Cortex of kidney (tissue), 1 donor: Measurements from ENCODE around the gene CTNND2.

Experiments
- DNase-seq: peaks from one replicate; lab custom pipeline; 2025; lab: John Stamatoyannopoulos, UW

Gene CTNND2, protein sequence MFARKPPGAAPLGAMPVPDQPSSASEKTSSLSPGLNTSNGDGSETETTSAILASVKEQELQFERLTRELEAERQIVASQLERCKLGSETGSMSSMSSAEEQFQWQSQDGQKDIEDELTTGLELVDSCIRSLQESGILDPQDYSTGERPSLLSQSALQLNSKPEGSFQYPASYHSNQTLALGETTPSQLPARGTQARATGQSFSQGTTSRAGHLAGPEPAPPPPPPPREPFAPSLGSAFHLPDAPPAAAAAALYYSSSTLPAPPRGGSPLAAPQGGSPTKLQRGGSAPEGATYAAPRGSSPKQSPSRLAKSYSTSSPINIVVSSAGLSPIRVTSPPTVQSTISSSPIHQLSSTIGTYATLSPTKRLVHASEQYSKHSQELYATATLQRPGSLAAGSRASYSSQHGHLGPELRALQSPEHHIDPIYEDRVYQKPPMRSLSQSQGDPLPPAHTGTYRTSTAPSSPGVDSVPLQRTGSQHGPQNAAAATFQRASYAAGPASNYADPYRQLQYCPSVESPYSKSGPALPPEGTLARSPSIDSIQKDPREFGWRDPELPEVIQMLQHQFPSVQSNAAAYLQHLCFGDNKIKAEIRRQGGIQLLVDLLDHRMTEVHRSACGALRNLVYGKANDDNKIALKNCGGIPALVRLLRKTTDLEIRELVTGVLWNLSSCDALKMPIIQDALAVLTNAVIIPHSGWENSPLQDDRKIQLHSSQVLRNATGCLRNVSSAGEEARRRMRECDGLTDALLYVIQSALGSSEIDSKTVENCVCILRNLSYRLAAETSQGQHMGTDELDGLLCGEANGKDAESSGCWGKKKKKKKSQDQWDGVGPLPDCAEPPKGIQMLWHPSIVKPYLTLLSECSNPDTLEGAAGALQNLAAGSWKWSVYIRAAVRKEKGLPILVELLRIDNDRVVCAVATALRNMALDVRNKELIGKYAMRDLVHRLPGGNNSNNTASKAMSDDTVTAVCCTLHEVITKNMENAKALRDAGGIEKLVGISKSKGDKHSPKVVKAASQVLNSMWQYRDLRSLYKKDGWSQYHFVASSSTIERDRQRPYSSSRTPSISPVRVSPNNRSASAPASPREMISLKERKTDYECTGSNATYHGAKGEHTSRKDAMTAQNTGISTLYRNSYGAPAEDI (N-terminal part only)

DNA sequence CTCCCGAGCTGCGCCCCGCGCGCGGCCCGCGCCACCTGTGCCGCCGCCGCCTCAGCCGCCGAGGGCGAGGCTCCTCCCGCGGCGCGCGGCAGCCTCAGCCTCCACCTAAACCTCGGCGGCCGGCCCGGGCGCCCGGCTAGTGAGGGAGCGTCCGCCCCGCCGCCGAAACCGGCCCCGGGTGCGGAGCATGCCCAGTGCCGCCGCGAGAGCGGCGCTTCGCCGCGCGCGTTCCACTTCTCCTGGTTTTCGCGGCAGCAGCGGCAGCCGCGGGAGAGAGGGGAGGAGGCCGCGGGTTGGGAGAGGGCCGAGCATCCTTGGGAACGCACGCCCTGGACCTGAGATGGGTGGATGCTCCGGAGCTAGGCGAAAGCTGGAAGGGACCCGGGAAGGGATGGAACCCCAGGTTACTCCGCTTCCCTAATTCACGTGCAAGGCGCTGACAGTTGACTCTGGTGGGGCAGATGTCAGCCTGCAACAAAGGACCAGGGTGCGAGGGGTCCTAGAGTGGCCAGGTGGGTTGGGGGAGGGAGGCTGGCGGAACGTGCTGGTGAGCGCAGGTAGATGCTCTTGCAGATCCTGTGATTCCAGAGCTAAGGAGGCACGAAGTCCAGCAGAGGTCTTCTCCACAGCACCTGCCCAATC lies at the start of gene CTNND2:
Gene CTNND2 (minus strand): TSS at position 182 of the 642 bp plus-strand sequence. CDS start 593 bp downstream, outside the sequence.
- DNase-seq: no peak

DNA sequence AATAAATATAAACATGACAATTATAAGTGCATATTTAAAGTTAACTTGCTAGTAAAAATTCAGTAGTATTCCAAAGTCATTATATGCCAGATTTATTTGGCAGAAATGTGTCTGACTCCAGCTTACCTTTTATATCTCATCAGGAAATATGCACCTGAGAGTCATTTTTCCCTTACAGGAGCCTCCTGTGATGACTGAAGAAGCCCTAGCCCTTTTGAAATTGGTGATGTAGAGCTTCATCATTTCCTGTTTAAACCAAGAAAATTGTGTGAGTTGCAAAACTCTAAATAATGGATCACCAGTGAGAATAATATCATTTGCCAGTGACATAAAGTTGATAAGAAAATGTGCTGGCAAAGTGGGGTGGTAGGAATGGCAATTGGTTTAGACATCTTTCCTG lies 42.1 kb upstream of the CTNND2 start:
- no peak for DNase-seq

DNA sequence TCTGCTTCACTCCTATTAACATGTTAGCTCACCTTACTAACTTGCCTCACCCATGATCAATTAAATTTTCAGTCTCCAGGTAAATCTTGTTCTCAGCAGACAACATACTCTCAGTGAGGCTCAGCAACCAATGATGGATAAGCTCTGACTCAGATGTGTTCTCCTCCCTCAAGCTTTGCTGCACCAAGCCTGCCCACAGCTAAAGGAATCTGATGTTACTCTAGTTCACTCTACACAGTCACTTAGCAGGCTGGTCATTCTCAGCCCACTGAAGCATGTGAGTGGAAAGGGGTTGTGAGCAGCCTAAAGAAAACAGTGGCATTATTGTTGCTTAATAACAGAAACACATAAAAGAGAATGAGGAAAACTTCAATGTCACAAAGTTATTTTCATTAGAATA lies 37.3 kb upstream of the CTNND2 start:
- no peak for DNase-seq

DNA sequence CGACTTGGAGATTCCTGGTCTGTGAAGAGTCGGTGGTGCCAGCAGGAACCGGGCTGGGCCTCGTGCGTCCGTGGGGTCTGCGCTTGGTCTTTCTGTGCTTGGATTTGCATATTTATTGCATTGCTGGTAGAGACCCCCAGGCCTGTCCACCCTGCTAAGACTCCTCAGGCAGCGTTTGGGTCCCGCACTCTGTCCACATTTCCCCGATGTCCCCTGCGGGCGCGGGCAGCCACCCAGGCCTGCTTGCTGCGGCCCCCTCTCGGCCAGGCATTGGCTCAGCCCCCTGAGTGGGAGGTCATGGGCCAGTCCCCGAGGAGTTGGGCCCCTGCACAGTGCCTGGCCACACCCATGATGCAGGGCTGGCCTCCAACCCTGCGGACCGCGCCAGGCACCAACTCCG lies 27.4 kb upstream of the CTNND2 start:
- no peak for DNase-seq

DNA sequence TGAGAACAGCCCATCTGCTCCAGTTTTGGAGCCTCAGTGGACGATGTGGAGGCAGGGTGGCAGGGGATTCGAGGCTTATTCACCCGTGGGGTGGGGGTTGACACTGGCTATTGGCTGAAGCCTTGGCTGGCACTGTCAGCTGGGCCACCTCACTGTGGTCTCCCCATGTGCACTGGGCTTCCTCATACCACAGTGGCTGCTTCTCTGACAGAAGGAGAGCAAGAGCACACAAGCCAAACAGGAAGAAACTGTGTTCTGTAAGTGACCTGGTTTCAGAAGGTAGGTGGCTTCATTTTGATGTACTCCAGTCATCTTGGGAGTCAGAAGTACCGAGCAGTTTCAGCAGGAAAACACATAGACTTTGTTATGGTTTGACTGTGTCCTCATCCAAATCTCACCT lies 24.7 kb upstream of the CTNND2 start:
- no peak for DNase-seq

DNA sequence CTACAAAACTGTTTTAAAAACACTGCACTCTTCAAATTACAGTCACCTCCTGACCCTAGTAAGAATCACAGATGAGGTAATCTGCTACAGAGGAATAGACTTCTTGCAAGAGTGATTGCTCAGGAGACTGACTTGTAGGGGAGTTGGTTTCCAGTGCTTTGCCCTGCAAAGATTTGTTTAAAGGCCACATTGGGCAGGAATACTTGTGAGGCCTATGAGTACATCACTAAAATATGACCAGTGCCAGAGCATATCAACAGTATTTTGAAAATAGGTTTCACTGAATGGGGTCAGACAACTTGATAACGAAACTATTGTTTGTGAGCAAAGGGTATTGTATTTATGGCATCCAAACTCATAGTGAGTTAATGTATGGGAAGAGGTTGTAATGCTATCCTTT lies 21.5 kb upstream of the CTNND2 start:
- DNase-seq: no peak

DNA sequence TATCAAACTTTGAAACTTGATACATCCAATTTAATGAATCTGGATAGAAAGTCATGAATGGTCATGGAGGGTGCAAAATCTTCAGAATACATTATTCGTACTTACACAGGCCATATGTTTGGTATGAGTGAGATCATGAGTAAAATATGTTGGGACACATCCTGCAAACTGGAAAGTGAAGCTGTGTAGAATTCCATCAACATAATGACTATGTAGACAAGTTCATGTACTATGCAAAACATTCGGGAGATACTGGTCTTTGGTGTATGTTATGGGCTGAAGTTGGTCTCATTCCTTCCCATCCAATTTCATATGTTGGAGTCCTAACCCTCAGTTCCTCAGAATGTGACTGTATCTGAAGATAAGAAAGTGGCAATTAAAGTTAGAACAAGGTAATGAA lies 18.1 kb upstream of the CTNND2 start:
- DNase-seq: no peak

DNA sequence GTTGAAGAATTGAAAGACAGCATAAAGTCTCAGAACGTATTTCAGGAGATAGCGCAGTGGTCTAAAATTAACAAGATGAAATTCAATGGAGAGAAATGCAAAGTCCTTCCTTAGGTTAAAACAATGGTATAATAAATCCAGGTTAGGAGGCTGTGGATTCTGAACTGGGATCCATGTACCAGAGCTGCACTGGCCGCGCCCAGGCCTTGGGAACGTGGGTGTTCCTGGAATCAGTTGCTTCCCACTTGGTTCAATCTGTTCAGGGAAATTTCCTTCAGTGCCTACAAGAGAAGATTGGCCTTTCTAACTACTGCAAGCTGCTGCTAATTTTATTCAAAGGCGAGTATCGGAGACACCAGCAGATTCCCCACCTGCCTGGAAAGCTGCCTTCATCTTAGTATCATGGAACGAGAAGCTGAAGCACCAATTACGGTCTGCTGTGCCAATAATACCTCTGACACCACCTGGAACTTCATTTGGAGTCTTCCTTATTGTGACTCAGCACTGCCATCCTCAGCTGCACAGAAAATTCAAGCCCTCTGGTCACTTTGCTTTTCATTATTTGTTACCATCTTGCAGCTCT lies 14.3 kb upstream of the CTNND2 start:
- no peak for DNase-seq

DNA sequence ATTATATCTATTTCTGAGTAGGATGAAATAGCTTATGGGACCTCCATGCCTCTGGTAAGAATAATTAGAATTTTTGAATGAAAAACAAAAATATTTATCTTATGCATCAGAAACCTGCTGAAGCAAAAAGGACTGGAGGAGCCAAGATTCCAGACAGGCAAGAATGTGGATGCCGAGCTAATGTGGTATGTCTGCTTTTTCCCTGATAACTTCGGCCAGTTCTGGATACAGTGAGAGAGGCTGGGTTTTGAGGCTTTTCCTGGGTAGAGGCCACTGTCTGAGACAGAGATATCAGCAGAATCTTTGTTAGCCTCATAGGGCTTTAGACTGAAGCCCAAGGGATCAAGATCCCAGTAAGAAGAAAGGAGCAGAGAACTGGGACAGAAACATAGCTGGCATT lies 5.2 kb upstream of the CTNND2 start:
- DNase-seq: no peak

DNA sequence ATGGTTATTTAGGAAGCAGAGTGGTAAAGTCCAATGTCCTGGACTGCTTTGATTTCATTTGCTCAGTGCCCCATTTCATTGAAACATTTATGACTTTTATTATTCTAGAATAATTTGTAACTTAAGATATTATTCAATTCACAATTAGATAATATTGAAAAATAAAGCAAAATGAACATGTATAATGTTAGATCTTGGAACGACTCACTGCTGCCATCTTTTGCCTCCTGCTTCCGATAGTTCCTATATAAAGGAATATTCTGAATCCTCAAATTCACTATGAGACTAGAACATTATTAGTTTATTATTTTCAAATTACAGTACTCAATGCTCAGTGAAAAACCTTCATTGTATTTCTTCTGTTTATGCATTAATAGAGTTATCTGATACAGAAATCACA lies 2.3 kb upstream of the CTNND2 start:
- no peak for DNase-seq

DNA sequence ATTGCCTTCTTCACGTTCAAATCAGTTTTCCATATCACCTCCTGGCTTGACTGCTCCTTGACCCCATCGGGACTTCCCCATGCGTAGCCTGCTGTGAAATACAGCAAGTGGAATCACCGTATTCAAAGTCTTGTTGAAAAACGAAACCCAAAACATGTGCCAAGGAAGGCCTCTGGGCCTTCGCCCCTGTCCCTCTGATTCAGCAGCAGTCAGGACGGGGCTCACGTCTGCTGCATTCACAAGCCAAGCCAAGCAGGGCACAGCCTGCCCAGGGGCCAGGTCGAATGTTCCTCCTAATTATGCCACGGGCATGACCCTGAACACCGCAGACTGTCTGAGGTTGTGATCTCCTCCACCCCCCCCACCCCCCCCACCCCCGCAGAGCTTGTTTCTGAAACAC lies 960 bp upstream of the CTNND2 start:
- DNase-seq: no peak

DNA sequence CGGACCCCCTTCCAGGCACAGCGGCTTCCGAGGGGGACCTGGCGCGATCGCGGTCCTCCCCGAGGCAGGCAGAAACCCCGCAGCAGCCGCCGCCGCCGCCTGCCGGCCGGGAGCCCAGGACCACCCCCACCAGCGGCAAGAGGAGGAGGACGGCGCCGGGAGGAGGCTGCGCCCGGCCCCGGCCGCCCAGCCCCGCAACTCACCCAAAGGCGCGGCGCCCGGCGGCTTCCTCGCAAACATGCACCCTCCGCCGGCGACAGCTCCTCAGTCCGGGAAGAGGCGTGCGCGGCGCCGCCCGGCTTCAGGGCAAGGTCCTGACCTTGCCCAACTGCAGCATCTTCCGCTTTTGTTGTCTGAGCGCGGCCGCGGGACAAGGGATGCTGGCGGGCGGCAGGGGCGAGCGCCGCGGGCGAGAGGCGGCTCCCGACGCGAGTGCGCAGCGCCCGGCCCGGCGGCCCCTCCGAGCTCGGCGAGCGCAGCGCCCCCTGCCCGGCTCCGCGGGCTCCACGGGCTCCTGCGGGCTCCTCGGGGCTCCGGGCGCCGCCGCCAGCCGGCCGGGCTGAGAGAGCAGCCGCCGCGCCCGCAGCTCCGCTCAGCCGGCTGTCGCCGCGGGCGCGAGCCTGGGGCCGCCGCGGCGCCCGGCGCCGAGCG lies 507 bp downstream of the CTNND2 start:
- no peak for DNase-seq

DNA sequence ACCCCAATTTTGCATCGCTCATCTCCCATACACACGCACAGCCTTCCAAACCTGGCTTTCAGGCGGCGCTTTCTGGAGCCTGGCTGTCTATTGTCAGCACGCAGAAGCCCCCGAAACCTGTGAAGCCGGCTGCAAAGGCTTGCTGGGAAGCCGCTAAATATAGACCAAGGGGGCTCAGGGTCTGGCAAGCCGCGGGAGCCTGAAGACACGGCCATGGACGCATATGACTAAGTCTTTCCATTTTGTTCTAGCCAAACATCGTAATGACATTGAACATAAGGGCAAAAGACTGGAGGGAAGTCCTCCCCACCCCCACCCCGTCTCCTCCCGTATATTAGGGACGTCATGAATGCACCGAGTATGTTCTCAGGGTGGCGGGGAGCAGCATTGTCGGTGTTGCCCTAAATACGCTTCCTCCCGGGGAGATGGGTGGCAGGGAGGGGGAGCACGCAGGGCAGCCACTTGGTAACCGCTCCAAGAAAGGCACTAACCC lies 1.1 kb downstream of the CTNND2 start:
- DNase-seq: no peak

DNA sequence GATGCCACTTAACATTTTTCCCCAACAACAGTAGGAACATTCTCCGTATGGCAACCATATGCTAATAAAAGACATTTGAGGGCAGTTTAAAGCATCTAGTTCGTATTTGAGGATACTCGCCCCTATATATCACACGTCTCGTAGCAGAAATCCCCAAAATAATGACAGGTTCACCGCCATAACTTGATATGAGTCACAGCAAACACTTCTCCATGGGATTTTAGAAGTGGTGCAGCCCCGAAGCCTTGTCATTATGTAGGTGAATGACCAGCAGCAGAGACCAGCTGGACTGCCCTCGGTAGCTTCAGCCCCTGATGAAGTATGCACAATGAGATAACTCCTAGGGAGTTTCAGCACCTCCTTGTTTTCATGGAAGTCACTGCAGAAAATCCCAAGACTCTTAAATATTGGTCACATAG lies 2.0 kb downstream of the CTNND2 start:
- DNase-seq: no peak

DNA sequence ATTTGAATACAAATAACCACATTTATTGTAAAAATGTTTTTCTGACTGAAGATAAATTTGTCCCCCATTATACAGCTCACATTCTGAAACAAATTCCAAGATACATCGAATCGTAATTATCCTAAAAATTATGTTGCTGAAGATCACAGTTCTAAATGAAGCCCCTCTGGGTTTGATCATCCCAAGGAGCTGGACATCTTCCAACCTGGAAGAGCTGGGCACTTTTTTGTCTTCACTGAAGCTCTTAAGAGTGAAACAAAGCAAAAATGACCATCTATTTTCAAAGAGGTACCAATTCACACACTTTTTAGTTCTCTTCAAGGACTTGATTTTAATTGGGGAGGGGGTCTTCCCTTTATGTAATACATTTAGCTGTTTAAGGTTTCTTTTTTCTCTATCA lies 5.5 kb downstream of the CTNND2 start:
- DNase-seq: no peak

DNA sequence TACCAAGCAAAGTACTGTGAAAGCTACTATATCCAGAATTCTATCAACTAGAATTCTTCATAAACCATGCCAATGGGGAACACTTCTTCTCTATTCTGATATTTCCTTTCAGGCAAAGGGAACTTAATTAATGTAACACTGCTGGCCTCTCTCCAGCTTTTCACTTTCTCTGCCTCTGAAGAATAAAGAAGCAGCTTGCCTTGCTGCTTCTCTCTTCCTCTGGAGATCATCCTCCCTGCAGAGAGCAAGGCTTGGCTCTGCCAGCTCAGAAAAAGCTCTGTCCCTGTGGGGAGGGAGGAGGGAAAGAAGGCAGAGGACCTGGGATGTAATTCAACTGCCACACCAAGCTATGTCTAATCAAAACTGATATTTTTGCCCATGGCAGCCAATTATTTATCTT lies 6.5 kb downstream of the CTNND2 start:
- no peak for DNase-seq

DNA sequence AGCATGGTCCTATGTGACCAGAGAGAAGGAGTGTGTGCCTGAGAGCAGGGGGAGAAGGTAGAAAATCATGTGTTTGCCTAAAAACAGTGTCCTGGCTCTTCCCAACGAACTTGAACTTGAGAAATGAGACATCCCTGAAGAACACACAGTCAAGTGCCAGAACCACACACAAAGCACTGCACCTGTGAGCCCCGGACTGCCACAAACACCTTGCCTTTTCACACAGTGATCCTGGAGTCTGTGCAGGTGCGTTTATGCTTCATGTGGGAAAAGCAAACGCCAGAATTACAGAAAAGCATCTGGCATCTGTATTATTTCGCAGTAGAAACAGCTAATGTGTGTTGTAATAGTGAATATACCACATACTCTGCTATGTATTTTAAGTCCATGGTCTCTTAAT lies 9.3 kb downstream of the CTNND2 start:
- no peak for DNase-seq

DNA sequence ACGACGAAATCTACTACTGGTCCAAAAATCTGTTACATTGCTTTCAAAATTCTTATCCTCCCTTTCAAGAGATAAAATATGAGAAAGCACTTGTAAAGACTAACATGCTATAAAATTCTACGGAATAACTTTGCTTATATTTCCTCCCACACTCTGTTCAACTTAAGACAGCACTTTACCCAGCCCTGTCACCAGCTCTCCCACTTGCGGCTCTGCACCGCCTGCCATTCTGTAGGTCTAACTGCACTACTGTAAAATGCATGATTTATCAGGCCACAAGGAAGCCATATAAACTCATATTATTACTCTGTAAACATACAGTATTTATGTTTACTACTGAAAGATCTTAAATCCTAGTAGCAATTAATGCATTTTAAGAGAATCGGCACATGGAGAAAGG lies 11.4 kb downstream of the CTNND2 start:
- DNase-seq: no peak

DNA sequence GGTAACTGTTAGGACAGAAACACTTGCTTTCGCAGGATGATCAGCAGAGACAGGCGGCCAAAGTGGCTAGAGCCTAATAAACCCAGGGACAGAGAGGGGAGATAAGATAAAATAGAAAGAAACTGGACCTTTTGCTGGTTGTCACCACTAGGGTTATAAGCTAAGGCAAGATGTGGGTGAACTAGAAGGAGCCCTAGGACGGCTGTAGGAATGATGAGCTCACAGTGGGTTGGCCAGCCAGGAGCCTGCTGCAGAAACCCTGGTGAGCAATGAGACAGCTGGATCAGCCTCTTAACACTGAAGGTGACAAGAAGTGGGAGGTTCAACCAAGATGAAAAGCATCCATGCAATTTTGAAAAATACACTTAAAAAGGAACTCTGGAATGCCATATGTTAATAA lies 13.5 kb downstream of the CTNND2 start:
- no peak for DNase-seq

DNA sequence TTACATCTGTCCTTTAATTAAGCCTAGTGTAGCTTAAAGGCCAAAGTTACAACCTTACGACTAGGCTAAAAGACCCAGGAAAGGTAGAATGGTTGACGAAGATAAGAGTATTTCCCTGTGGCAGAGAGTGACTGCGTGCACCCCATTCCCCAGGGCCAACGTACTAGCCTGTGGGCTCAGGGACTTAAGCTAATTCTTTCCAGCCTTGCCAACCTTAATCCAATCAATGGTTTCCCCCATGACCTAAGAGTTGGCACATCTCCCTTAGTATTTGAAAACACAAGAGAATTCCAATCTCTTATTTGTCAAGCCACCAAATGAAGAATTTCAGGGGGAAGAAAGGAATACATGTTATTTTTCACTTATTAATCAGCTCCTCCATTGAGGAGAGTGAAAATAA lies 16.0 kb downstream of the CTNND2 start:
- DNase-seq: no peak

DNA sequence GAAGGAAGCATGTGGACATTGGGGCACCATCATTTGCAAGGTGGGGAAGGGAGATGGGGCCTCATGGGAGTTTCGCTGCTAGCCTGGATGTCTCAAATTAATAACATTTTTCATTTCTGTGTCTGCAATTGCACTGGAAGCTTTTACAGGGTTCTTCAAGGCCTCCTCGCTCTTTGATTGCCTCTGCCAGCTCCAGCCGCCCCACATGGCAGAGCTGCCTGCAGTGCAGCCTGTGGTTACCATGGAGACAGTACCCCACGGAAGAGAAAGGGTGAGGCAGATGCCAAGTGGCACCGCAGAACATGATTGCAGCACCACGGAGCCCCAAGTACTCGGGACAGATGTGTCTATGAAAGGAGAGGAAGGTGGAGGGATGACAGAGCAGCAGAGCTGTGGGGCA lies 25.4 kb downstream of the CTNND2 start:
- DNase-seq: no peak
